Brain microvascular endothelial cell (primary cell): Measurements from ENCODE around the gene OSBP2.
"Not testable (repeated sequence)": the region's sequence is repeated elsewhere in the genome, so short reads cannot be mapped to it uniquely, and the experiment has no call there.

Experiments
- DNase-seq: peaks from one replicate; pipeline ENCODE4 v3.0.0-alpha.2; 2020
- H3K27ac ChIP-seq: fragments of 250-450 bp; sonication (Bioruptor Pico); 2 replicates; pipeline ENCODE4 v1.5.1; 2020; ENCODE audit warnings: mild to moderate bottlenecking, moderate library complexity
- H3K27me3 ChIP-seq: fragments of 250-450 bp; sonication (Bioruptor Pico); replicated peaks from 2 replicates; pipeline ENCODE4 v1.5.1; 2020; ENCODE audit warnings: mild to moderate bottlenecking
- H3K36me3 ChIP-seq: fragments of 250-450 bp; sonication (Bioruptor Pico); replicated peaks from 2 replicates; pipeline ENCODE4 v1.5.1; 2020; ENCODE audit warnings: mild to moderate bottlenecking
- H3K4me3 ChIP-seq: 2 replicates; pipeline ENCODE4 v1.5.1; 2011; ENCODE audit warnings: low read depth, mild to moderate bottlenecking, control low read depth, low read length, moderate library complexity
- in situ Hi-C: cut with HindIII; loops from 2 replicates; pipeline ENCODE4 v1.10.0; 2017; ENCODE audit warnings: low sequenced_read_pairs, low pct_ligation_motif_present
- TF ChIP-seq, protein P1 (sequence below): IDR thresholded peaks from 2 replicates; pipeline ENCODE4 v1.5.1; 2011; ENCODE audit warnings: low read depth, mild to moderate bottlenecking, moderate library complexity, low read length, control low read depth, inconsistent platforms; ENCODE audit errors: missing control alignments

The OSBP2 gene

DNA sequence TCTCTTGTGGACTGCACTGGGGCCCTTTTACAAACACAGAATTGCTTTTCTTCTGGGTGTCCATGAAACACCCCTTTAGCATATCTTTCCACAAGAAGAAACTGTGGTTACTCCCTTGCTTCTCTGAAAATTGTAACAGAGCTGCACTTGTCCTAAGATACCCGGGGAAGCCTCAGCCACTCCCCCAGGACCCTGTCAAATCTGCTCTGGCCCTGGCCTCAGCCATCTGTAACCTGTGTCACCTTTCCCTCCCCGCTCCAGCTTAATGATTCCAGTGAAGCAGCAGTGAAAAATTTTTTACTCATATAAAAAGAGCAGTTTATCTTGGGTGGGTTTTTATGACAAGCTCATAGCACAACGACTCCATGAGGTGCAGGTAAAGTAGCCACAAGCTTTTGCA lies 23.6 kb upstream of the OSBP2 start:
- no peaks in the 10 kb centered on the region for H3K27me3 ChIP-seq
- in situ Hi-C loops = no loop called here
- H3K4me3 ChIP-seq = no peak overlapping the region
- no peak for DNase-seq
- no peak overlapping the region for H3K27ac ChIP-seq
- H3K36me3 ChIP-seq = no peaks in the 10 kb centered on the region
- TF ChIP-seq, protein P1, sequence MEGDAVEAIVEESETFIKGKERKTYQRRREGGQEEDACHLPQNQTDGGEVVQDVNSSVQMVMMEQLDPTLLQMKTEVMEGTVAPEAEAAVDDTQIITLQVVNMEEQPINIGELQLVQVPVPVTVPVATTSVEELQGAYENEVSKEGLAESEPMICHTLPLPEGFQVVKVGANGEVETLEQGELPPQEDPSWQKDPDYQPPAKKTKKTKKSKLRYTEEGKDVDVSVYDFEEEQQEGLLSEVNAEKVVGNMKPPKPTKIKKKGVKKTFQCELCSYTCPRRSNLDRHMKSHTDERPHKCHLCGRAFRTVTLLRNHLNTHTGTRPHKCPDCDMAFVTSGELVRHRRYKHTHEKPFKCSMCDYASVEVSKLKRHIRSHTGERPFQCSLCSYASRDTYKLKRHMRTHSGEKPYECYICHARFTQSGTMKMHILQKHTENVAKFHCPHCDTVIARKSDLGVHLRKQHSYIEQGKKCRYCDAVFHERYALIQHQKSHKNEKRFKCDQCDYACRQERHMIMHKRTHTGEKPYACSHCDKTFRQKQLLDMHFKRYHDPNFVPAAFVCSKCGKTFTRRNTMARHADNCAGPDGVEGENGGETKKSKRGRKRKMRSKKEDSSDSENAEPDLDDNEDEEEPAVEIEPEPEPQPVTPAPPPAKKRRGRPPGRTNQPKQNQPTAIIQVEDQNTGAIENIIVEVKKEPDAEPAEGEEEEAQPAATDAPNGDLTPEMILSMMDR = no peak

DNA sequence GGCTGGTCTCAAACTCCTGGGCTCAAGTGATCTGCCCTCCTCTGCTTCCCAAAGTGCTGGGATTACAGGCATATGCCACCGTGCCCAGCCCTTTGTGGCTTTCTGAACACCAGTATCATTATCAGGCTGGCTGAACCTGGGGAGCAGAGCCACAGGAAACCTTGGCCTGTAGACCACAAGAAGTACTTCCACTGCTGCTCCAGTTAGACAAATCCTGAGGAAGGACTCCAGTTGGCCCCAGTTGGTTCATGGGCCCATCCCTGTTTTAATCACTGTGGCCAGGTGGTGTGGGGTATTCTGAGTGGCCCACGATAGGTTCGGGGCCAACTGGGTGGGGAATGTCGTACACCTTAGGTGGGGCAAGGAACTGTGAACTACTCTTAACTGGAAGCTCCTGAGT lies 21.5 kb upstream of the OSBP2 start:
- in situ Hi-C loops = no loop called here
- H3K27me3 ChIP-seq = no peaks in the 10 kb centered on the region

DNA sequence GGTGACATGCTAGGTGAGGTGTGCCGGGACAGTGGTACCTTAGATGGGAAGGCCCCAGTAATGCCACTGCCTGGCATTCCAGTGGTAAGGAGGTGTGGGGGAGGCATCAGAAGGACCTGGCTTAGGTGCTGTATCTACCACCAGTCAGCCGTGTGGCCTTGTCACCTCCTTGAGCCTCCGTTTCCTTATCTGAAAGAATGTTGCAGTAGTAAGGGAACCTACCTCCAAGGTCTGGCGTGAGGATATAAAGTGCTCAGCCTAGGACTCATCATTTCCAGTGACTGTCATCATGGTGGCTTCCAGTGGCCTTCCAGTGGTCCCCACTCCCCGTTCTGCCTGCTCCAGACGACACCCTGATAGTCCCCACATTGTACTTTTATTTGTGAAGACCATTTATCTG lies 20.2 kb upstream of the OSBP2 start:
- Histone ChIP-seq H3K36me3 (no peaks in the 10 kb centered on the region), H3K27me3 (no peaks in the 10 kb centered on the region), H3K27ac (no peak overlapping the region), H3K4me3 (no peak overlapping the region)
- TF ChIP-seq, protein P1 = no peak
- in situ Hi-C loops = no loop called here
- no peak for DNase-seq

More for the DNA sequence above, 21.5 kb upstream of the OSBP2 start:
- Histone ChIP-seq H3K4me3 (no peak overlapping the region), H3K27ac (no peak overlapping the region), H3K36me3 (no peaks in the 10 kb centered on the region)
- TF ChIP-seq, protein P1 = no peak
- no peak for DNase-seq

DNA sequence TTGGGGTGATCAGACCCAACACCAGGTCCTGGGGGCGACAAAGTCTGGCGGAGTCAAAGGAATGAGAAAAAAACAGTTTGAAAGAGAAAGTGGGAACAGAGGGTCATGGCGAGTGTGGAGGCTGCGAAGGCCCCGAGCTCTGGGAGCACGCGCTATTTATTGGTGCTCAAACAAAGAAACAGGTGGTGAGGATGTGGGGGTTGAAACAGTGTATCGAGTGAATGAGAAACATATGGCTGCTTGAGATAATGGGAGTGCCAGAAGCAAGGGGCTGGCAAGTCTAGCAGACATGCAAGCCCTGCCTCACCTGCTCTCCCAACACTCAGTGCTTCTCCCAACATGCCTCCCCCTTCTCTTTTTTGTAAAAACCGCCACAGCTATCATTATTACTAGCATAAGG lies 19.2 kb upstream of the OSBP2 start:
- Histone ChIP-seq H3K27me3 (no peaks in the 10 kb centered on the region), H3K36me3 (no peaks in the 10 kb centered on the region), H3K4me3 (no peak overlapping the region), H3K27ac (no peak overlapping the region)
- TF ChIP-seq, protein P1 = no peak
- in situ Hi-C loops = no loop called here
- no peak for DNase-seq

DNA sequence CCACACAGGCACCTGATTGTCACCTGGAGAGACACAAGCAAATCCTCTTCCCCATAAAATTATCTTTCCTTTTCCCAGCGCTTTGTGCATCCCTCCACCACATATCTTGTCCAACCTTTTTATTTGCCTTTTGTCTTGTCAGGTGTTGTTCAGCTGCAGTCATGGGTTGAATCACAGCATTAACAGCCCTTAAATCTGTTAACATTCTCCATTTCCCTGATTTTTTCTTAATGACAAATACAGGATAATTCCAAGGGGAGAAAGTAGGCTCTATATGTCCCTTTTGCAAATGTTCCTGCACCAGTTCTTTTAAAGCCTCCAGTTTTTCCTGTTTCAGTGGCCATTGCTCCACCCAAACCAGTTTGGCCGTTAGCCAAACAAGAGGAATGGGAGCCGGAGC lies 18.1 kb upstream of the OSBP2 start:
- in situ Hi-C loops, H3K4me3 ChIP-seq, H3K36me3 ChIP-seq, DNase-seq, H3K27me3 ChIP-seq, H3K27ac ChIP-seq: not testable (repeated sequence)

DNA sequence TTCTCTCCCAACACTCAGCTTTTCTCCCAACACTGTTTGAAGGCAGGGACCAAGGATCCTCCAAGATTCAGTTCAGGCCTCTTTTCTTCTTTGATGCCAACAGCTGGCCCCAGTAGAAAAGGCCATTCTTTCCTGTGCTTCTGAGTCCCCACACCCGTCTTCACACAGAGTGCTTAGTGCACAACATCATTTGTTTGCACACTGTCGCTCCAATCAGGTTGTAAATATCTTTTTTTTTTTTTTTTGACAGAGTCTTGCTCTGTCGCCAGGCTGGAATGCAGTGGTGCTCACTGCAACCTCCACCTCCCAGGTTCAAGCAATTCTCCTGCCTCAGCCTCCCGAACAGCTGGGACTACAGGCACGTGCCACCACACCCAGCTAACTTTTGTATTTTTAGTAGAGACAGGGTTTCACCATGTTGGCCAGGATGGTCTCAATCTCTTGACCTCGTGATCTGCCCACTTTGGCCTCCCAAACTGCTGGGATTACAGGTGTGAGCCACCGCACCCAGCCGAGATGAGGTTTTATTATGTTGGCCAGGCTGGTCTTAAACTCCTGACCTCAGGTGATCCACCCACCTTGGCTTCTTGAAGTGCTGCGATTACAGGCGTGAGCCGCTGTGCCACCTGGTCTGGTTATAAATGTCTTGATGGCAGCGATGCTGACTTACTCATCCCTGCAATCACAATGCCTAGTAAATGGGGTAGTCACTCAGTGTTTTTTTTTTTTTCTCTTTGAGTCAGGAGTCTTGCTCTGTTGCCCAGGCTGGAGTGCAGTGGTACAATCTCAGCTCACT lies 14.6 kb upstream of the OSBP2 start:
- H3K27me3 ChIP-seq, H3K4me3 ChIP-seq, in situ Hi-C loops, H3K27ac ChIP-seq, DNase-seq, H3K36me3 ChIP-seq: not testable (repeated sequence)

DNA sequence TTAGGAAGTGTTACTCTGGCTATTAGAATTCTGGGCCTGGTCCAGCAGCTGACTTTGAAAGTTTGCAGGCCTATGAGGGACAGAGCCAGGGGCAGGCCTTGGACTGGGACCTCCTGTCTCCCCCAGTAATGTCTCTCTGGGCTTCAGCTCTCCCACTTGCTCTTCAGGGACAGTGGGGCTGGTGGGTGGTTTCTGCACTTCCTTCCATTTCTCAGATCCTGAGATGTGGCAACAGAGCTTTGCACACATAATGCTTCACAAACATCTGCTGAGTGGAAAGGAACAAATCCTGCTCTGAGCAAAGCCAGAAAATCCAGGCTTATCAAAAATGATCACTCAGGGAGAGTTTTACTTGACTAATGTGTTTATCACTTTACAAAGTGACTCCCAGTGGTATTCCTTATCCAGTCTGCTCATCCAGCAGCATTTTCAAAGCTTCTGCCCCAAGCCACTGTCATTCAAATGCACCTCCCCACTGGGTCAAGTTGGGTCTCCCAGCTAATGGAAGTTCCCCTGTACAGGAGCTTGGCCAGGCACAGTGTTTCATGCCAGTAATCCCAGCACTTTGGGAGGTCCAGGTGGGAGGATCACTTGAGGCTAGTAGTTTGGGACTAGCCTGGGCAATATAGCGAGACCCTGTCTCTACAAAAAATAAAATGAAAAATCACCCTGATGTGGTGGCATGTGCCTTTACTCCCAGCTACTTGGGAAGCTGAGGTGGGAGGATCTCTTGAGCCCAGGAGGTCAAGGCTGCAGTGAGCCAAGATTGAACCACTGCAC lies 13.5 kb upstream of the OSBP2 start:
- Histone ChIP-seq H3K36me3 (no peaks in the 10 kb centered on the region), H3K4me3 (no peak overlapping the region), H3K27ac (no peak overlapping the region), H3K27me3 (no peaks in the 10 kb centered on the region)
- TF ChIP-seq, protein P1 = no peak
- in situ Hi-C loops = no loop called here
- no peak for DNase-seq
